Karpas-422 (cell line): ENCODE measurements around the gene PIP4K2B. TPM values are rescaled to one million over a fixed set of nuclear protein-coding genes. Genes with fewer than 3 reads are reported as not detected.

Experiments used
- DNase-seq: peaks from one replicate; pipeline ENCODE4 v3.0.0-alpha.2; 2015
- H2AFZ ChIP-seq: fragments of 200-600 bp; sonication (generic); 2 replicates; pipeline ENCODE4 v1.6.1; 2014; ENCODE audit warnings: antibody characterized with exemption, low read length, mixed read lengths
- H3K27ac ChIP-seq: fragments of 200-600 bp; sonication (generic); 2 replicates; pipeline ENCODE4 v1.5.1; 2014; ENCODE audit warnings: mild to moderate bottlenecking, low read length, moderate library complexity
- H3K27me3 ChIP-seq: fragments of 200-600 bp; sonication (generic); 2 replicates; pipeline ENCODE4 v1.6.1; 2014; ENCODE audit warnings: low read length, mixed read lengths
- H3K36me3 ChIP-seq: fragments of 200-600 bp; sonication (generic); 2 replicates; pipeline ENCODE4 v1.6.1; 2014; ENCODE audit warnings: low read length, mixed read lengths; ENCODE audit not compliant: insufficient read depth
- H3K4me1 ChIP-seq: fragments of 200-600 bp; sonication (generic); 2 replicates; pipeline ENCODE4 v1.6.1; 2014; ENCODE audit warnings: mild to moderate bottlenecking, low read length, mixed read lengths
- H3K4me2 ChIP-seq: fragments of 200-600 bp; sonication (generic); 2 replicates; pipeline ENCODE4 v1.6.1; 2014; ENCODE audit warnings: low read length, low read depth, mild to moderate bottlenecking; ENCODE audit not compliant: poor library complexity, severe bottlenecking
- H3K4me3 ChIP-seq: fragments of 200-600 bp; sonication (generic); 2 replicates; pipeline ENCODE4 v1.5.1; 2014; ENCODE audit warnings: mild to moderate bottlenecking, antibody characterized with exemption, low read length, mixed read lengths
- H3K79me2 ChIP-seq: fragments of 200-600 bp; sonication (generic); 2 replicates; pipeline ENCODE4 v1.6.1; 2014; ENCODE audit warnings: mild to moderate bottlenecking, low read length, mixed read lengths
- H3K9ac ChIP-seq: fragments of 200-600 bp; sonication (generic); 2 replicates; pipeline ENCODE4 v1.6.0; 2014; ENCODE audit warnings: low read length
- H3K9me2 ChIP-seq: fragments of 200-600 bp; sonication (generic), shearing (Covaris generic); replicated peaks from 2 replicates; pipeline ENCODE4 v1.6.0; 2014; ENCODE audit warnings: mild to moderate bottlenecking, low read length, moderate library complexity; ENCODE audit not compliant: insufficient read depth
- H3K9me3 ChIP-seq: fragments of 300-700, 200-600 bp; sonication (generic); 2 replicates; pipeline ENCODE4 v1.6.1; 2014; ENCODE audit warnings: low read length, mixed read lengths
- H4K20me1 ChIP-seq: fragments of 200-600 bp; sonication (generic); 2 replicates; pipeline ENCODE4 v1.6.1; 2014; ENCODE audit warnings: mild to moderate bottlenecking, antibody characterized with exemption, low read length, low read depth; ENCODE audit not compliant: insufficient read depth
- small RNA-seq: library from RNA; depleted of rRNA; stranded (forward); fragments of <200 nt; gene quantifications from one replicate; pipeline ENCODE3, GENCODE V24; 2014
- total RNA-seq: library from RNA; depleted of rRNA; stranded (reverse); fragments of >200 nt; shearing (Covaris generic); gene quantifications from 2 replicates; pipeline ENCODE4 v1.2.3, GENCODE V29; 2014; ENCODE audit warnings: low replicate concordance; rRNA removed

PIP4K2B gene
- total RNA-seq, 1 experiment from 2014 or later, result 32.0 TPM

- no peaks in the 10 kb centered on the region for H3K27me3 ChIP-seq
- H3K4me1 ChIP-seq, result no peaks in the 10 kb centered on the region
- H3K9ac ChIP-seq, result no peak overlapping the region
- H4K20me1 ChIP-seq, result 0 out of 2 replicates have a peak, but pooled peaks cover 2% of the 10 kb centered on the region
- DNase-seq, result no peak
- H3K36me3 ChIP-seq, result no peaks in the 10 kb centered on the region; the same call in 1 of the 2 replicates
- no peaks in the 10 kb centered on the region for H3K9me2 ChIP-seq
- H3K79me2 ChIP-seq, result no peaks in the 10 kb centered on the region
- no peak overlapping the region for H3K27ac ChIP-seq
- H3K9me3 ChIP-seq, result no peaks in the 10 kb centered on the region
- no peak overlapping the region for H3K4me2 ChIP-seq
- H2AFZ ChIP-seq, result no peak overlapping the region
- no peak overlapping the region for H3K4me3 ChIP-seq
Observed at GRCh38 chr17:38719289-38719942, 79.9 kb downstream of the PIP4K2B start.

- H3K4me3 ChIP-seq, result no peak overlapping the region
- no peaks in the 10 kb centered on the region for H3K79me2 ChIP-seq
- H3K9me3 ChIP-seq, result no peaks in the 10 kb centered on the region
- H3K27ac ChIP-seq, result no peak overlapping the region
- no peak overlapping the region for H2AFZ ChIP-seq
- H3K36me3 ChIP-seq, result peaks cover 2% of the 10 kb centered on the region
- DNase-seq, result no peak
- no peak overlapping the region for H3K9ac ChIP-seq
- H4K20me1 ChIP-seq, result 0 out of 2 replicates have a peak, but pooled peaks cover 2% of the 10 kb centered on the region
- no peak overlapping the region for H3K4me2 ChIP-seq
- no peaks in the 10 kb centered on the region for H3K27me3 ChIP-seq
- no peaks in the 10 kb centered on the region for H3K4me1 ChIP-seq
- no peaks in the 10 kb centered on the region for H3K9me2 ChIP-seq
Observed at GRCh38 chr17:38717139-38717745, 82.1 kb downstream of the PIP4K2B start.

GRCh38 chr17:38716368-38717005 lies 82.9 kb downstream of the PIP4K2B start:
- H3K36me3 ChIP-seq, result peaks cover 4% of the 10 kb centered on the region
- no peaks in the 10 kb centered on the region for H3K4me1 ChIP-seq
- H3K9me2 ChIP-seq, result no peaks in the 10 kb centered on the region
- 0 out of 2 replicates have a peak, but pooled peaks cover 2% of the 10 kb centered on the region for H4K20me1 ChIP-seq
- H3K9ac ChIP-seq, result no peak overlapping the region
- H3K4me2 ChIP-seq, result no peak overlapping the region
- H2AFZ ChIP-seq, result no peak overlapping the region
- H3K27ac ChIP-seq, result no peak overlapping the region
- no peak overlapping the region for H3K4me3 ChIP-seq
- H3K27me3 ChIP-seq, result no peaks in the 10 kb centered on the region
- no peaks in the 10 kb centered on the region for H3K79me2 ChIP-seq
- no peak for DNase-seq
- H3K9me3 ChIP-seq, result no peaks in the 10 kb centered on the region

Small RNA genes lying within 50 kb of the gene (small RNA-seq; reads per million reads assigned to genes)
- gene MIR4726 (not detected), gene MIR4727 (not detected), gene RNA5SP440 (1.5 reads per million, percentile 43 among the genes with 10 or more reads in this experiment), gene RNU6-866P (not detected)

Other genes starting within 250 kb of the PIP4K2B start
- 0.14 and 0.86 TPM in 2 replicates for gene SRCIN1, start 193.6 kb downstream of the PIP4K2B start, total RNA-seq
- gene EPOP, start 124.6 kb downstream of the PIP4K2B start, total RNA-seq, result 7.6 and 19.9 TPM in 2 replicates
- gene MLLT6, start 94.3 kb downstream of the PIP4K2B start, total RNA-seq, result 72.4 and 119 TPM in 2 replicates
- gene CISD3, start 69.2 kb downstream of the PIP4K2B start, total RNA-seq, result 6.8 and 15.2 TPM in 2 replicates
- gene PCGF2, start 51.2 kb downstream of the PIP4K2B start, total RNA-seq, result 0.15 and 0.58 TPM in 2 replicates
- 243 and 277 TPM in 2 replicates for gene PSMB3, start 46.8 kb downstream of the PIP4K2B start, total RNA-seq
- gene CWC25, start 25.8 kb upstream of the PIP4K2B start, total RNA-seq, result 11.8 and 12.7 TPM in 2 replicates
- 2,394 and 2,712 TPM in 2 replicates for gene RPL23, start 54.2 kb upstream of the PIP4K2B start, total RNA-seq
- 59.3 and 85.0 TPM in 2 replicates for gene LASP1, start 70.5 kb upstream of the PIP4K2B start, total RNA-seq
- gene FBXO47, start 167.8 kb upstream of the PIP4K2B start, total RNA-seq, result not detected in 2 replicates